SK-N-SH (cell line): Measurements from ENCODE around the gene TUBA8.

ENCODE experiments used
- JUND ChIP-seq: IDR thresholded peaks from 2 replicates; pipeline ENCODE4 v1.4.0; 2012
- MEF2A ChIP-seq: IDR thresholded peaks from 2 replicates; pipeline ENCODE4 v1.4.0; 2012; ENCODE audit warnings: low read depth, borderline replicate concordance
- TAF1 ChIP-seq: IDR thresholded peaks from 2 replicates; pipeline ENCODE4 v1.6.1; 2012; ENCODE audit warnings: low read depth, mild to moderate bottlenecking, low read length, moderate library complexity, borderline replicate concordance
- YY1 ChIP-seq: IDR thresholded peaks from 2 replicates; pipeline ENCODE4 v1.4.0; 2012; ENCODE audit warnings: low read depth, mild to moderate bottlenecking
- TF ChIP-seq, protein P1 (sequence below): fragments of 200-600 bp; sonication (generic); IDR thresholded peaks from 2 replicates; pipeline ENCODE4 v1.6.1; 2017; ENCODE audit warnings: antibody characterized with exemption, mild to moderate bottlenecking, moderate library complexity

DNA sequence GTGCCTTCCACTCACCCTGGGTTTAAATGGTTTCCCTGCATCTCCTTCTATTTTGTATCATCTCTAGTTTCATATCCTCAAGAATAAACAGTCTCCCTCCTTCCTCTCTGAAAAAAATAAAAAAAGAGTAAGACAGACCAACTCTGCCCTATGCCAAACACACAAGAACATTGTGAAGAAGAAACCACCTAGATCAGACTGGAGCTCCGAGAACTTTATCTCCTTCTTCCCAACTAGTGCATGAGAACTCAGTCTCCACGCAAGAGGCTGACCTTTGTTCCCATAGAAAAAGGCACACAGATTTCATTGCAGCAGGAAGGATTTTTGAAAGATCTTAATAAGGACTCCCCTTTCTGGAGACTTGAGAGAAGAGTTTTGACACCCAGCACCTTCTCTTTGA, 41.6 kb upstream of the TUBA8 start:
- TF ChIP-seq TAF1 (no peak), YY1 (no peak), MEF2A (no peak), JUND (no peak)
- TF ChIP-seq, protein P1, sequence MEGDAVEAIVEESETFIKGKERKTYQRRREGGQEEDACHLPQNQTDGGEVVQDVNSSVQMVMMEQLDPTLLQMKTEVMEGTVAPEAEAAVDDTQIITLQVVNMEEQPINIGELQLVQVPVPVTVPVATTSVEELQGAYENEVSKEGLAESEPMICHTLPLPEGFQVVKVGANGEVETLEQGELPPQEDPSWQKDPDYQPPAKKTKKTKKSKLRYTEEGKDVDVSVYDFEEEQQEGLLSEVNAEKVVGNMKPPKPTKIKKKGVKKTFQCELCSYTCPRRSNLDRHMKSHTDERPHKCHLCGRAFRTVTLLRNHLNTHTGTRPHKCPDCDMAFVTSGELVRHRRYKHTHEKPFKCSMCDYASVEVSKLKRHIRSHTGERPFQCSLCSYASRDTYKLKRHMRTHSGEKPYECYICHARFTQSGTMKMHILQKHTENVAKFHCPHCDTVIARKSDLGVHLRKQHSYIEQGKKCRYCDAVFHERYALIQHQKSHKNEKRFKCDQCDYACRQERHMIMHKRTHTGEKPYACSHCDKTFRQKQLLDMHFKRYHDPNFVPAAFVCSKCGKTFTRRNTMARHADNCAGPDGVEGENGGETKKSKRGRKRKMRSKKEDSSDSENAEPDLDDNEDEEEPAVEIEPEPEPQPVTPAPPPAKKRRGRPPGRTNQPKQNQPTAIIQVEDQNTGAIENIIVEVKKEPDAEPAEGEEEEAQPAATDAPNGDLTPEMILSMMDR, result no peak
